H1 (cell line): ENCODE results near the gene CBARP. TPM values are rescaled to one million over a fixed set of nuclear protein-coding genes. Genes with fewer than 3 reads are reported as not detected.

Experiments used
- CTCF ChIA-PET: fragments of 300-600 bp; sonication (Branson Sonifier 250); formaldehyde crosslinking; loops from one replicate; lab custom pipeline; 2021; ENCODE audit not compliant: partially characterized antibody; lab: Charles Lee
- POLR2A ChIA-PET: fragments of 300-600 bp; sonication (Branson Sonifier 250); formaldehyde crosslinking; loops from one replicate; lab custom pipeline; 2021; ENCODE audit warnings: inconsistent platforms; ENCODE audit not compliant: partially characterized antibody; lab: Charles Lee
- DNase-seq, 2 experiments: peaks; one replicate each; pipeline versions ENCODE4 v3.0.0 to v3.0.0-alpha.2; 2010 to 2022; ENCODE audit warnings: low spot score in 2 of 2, low read depth in 1 of 2, mixed read lengths in 1 of 2
- FAIRE-seq: peaks from 2 replicates; lab custom pipeline; 2011; peaks lifted over from hg19 to GRCh38; lab: Jason Lieb, UNC
- H2AFZ ChIP-seq: 2 replicates; pipeline ENCODE4 v1.8.1; 2012; ENCODE audit warnings: low read length, inconsistent platforms
- H2AK5ac ChIP-seq: 2 replicates; pipeline ENCODE4 v1.6.1; 2013; ENCODE audit warnings: low read depth, low read length
- H2BK120ac ChIP-seq: replicated peaks from 2 replicates; pipeline ENCODE3; 2013; ENCODE audit warnings: low read depth, low read length, inconsistent platforms
- H2BK12ac ChIP-seq: 2 replicates; pipeline ENCODE4 v1.6.1; 2013; ENCODE audit warnings: low read depth, low read length
- H2BK15ac ChIP-seq: 2 replicates; pipeline ENCODE4 v1.6.1; 2013; ENCODE audit warnings: low read length
- H2BK20ac ChIP-seq: 2 replicates; pipeline ENCODE4 v1.6.1; 2013; ENCODE audit warnings: low read length
- H2BK5ac ChIP-seq: 2 replicates; pipeline ENCODE4 v1.6.1; 2013; ENCODE audit warnings: low read depth, low read length
- H3K14ac ChIP-seq: 2 replicates; pipeline ENCODE4 v1.6.1; 2013; ENCODE audit warnings: inconsistent platforms; ENCODE audit not compliant: insufficient read length
- H3K18ac ChIP-seq: 2 replicates; pipeline ENCODE4 v1.6.1; 2013; ENCODE audit warnings: low read length; ENCODE audit errors: extremely low read depth
- H3K23ac ChIP-seq: 2 replicates; pipeline ENCODE4 v1.6.1; 2013; ENCODE audit warnings: inconsistent platforms; ENCODE audit not compliant: insufficient read length
- H3K23me2 ChIP-seq: 2 replicates; pipeline ENCODE4 v1.6.1; 2013; ENCODE audit warnings: low read depth, low read length
- H3K27ac ChIP-seq: 2 replicates; pipeline ENCODE4 v1.6.1; 2011; ENCODE audit warnings: low read depth, low read length, inconsistent platforms
- H3K27me3 ChIP-seq, 4 experiments: replicated peaks in 1 of 4; 1 replicate in 1 of 4; 2 replicates in 3 of 4; pipeline versions ENCODE4 v1.6.1 to v1.8.1; 2011 to 2013; ENCODE audit warnings: low read length in 3 of 4, mild to moderate bottlenecking in 3 of 4, inconsistent platforms in 2 of 4, mixed read lengths in 2 of 4, moderate library complexity in 1 of 4; ENCODE audit not compliant: control insufficient read depth in 3 of 4, insufficient read depth in 3 of 4; ENCODE audit errors: extremely low read depth in 1 of 4
- H3K36me3 ChIP-seq, 4 experiments: 2 replicates each; pipeline versions ENCODE4 v1.6.1 to v1.8.1; 2011 to 2013; ENCODE audit warnings: mild to moderate bottlenecking in 4 of 4, low read length in 3 of 4, moderate library complexity in 2 of 4, control low read depth in 1 of 4, inconsistent platforms in 1 of 4; ENCODE audit not compliant: insufficient read depth in 4 of 4, control insufficient read depth in 2 of 4
- H3K4ac ChIP-seq: replicated peaks from 2 replicates; pipeline ENCODE3; 2013; ENCODE audit warnings: low read length, low read depth, mixed read lengths, inconsistent platforms; ENCODE audit not compliant: insufficient read length
- H3K4me1 ChIP-seq, 4 experiments: replicated peaks in 1 of 4; 1 replicate in 1 of 4; 2 replicates in 3 of 4; pipeline versions ENCODE4 v1.6.1 to v1.8.1; 2011 to 2013; ENCODE audit warnings: low read length in 3 of 4, inconsistent platforms in 2 of 4, mixed read lengths in 1 of 4; ENCODE audit not compliant: insufficient read depth in 4 of 4, control insufficient read depth in 3 of 4
- H3K4me2 ChIP-seq, 2 experiments: 2 replicates each; pipeline versions ENCODE4 v1.6.1 to v1.8.1; 2011 to 2013; ENCODE audit warnings: low read depth in 2 of 2, low read length in 2 of 2, control low read depth in 1 of 2, inconsistent platforms in 1 of 2, mild to moderate bottlenecking in 1 of 2; ENCODE audit not compliant: insufficient read depth in 1 of 2
- H3K4me3 ChIP-seq, 4 experiments: fragments of 200-600, 300-600 bp in 1 of 4; sonication (generic), shearing (Covaris generic), sonication (Bioruptor Twin) in 1 of 4; 2 replicates each; pipeline versions ENCODE4 v1.5.1 to v1.8.1; 2011 to 2016; ENCODE audit warnings: low read length in 4 of 4, low read depth in 3 of 4, control low read depth in 2 of 4, inconsistent platforms in 2 of 4, mild to moderate bottlenecking in 2 of 4, mixed read lengths in 1 of 4, moderate library complexity in 1 of 4; ENCODE audit not compliant: insufficient read depth in 2 of 4; ENCODE audit errors: extremely low read depth in 1 of 4
- H3K56ac ChIP-seq: replicated peaks from 2 replicates; pipeline ENCODE3; 2013; ENCODE audit warnings: low read depth, mild to moderate bottlenecking, mixed read lengths, low read length, inconsistent platforms; ENCODE audit not compliant: insufficient read length
- H3K79me1 ChIP-seq: 2 replicates; pipeline ENCODE4 v1.6.1; 2013; ENCODE audit warnings: low read depth, low read length, control low read depth
- H3K79me2 ChIP-seq, 2 experiments: 2 replicates each; pipeline versions ENCODE4 v1.6.1 to v1.8.1; 2012 to 2013; ENCODE audit warnings: low read length in 2 of 2, mild to moderate bottlenecking in 2 of 2, inconsistent platforms in 1 of 2; ENCODE audit not compliant: insufficient read depth in 2 of 2, control insufficient read depth in 1 of 2
- H3K9ac ChIP-seq, 4 experiments: replicated peaks in 1 of 4; 1 replicate in 1 of 4; 2 replicates in 3 of 4; pipeline versions ENCODE4 v1.6.1 to v1.8.1; 2011 to 2013; ENCODE audit warnings: low read depth in 3 of 4, low read length in 3 of 4, control low read depth in 2 of 4, mild to moderate bottlenecking in 2 of 4, moderate library complexity in 2 of 4, inconsistent platforms in 1 of 4; ENCODE audit errors: extremely low read depth in 1 of 4
- H3K9me3 ChIP-seq, 2 experiments: 2 replicates each; pipeline versions ENCODE4 v1.6.1 to v1.8.1; 2012 to 2013; ENCODE audit warnings: mild to moderate bottlenecking in 2 of 2, moderate library complexity in 2 of 2, control low read depth in 1 of 2, inconsistent platforms in 1 of 2, low read depth in 1 of 2, low read length in 1 of 2, mixed read lengths in 1 of 2; ENCODE audit not compliant: insufficient read depth in 2 of 2
- H4K20me1 ChIP-seq, 2 experiments: replicated peaks in 1 of 2; 2 replicates each; pipeline versions ENCODE3 to v1.8.1; 2011 to 2013; ENCODE audit warnings: inconsistent platforms in 2 of 2, low read length in 2 of 2, mild to moderate bottlenecking in 1 of 2; ENCODE audit not compliant: insufficient read depth in 2 of 2, control insufficient read depth in 1 of 2
- H4K5ac ChIP-seq: 2 replicates; pipeline ENCODE4 v1.6.1; 2013; ENCODE audit warnings: low read length, low read depth, mixed read lengths, inconsistent platforms; ENCODE audit not compliant: insufficient read length
- H4K8ac ChIP-seq: 2 replicates; pipeline ENCODE4 v1.8.0; 2013; ENCODE audit warnings: mild to moderate bottlenecking, moderate library complexity, low read length, inconsistent platforms; ENCODE audit not compliant: insufficient read depth; ENCODE audit errors: extremely low read depth
- H4K91ac ChIP-seq: replicated peaks from 2 replicates; pipeline ENCODE3; 2013; ENCODE audit warnings: low read length, mixed read lengths, inconsistent platforms; ENCODE audit not compliant: insufficient read length
- CTCF ChIP-seq, 3 experiments: IDR thresholded peaks; 1 replicate in 2 of 3; 2 replicates in 1 of 3; pipeline versions ENCODE4 v1.5.1 to v1.6.1; 2011; ENCODE audit warnings: low read length in 3 of 3, mild to moderate bottlenecking in 3 of 3, inconsistent platforms in 2 of 3, low read depth in 1 of 3, moderate library complexity in 1 of 3; ENCODE audit not compliant: insufficient read depth in 1 of 3; ENCODE audit errors: control extremely low read depth in 1 of 3
- JUN ChIP-seq: IDR thresholded peaks from 2 replicates; pipeline ENCODE4 v1.6.1; 2011; ENCODE audit warnings: low read depth, mild to moderate bottlenecking, improper control_type of control experiment, low read length
- NRF1 ChIP-seq: IDR thresholded peaks from 2 replicates; pipeline ENCODE4 v1.6.1; 2011; ENCODE audit warnings: mild to moderate bottlenecking, low read depth, low read length, improper control_type of control experiment
- POLR2AphosphoS5 ChIP-seq: IDR thresholded peaks from 2 replicates; pipeline ENCODE4 v1.6.1; 2011; ENCODE audit warnings: low read depth, low read length
- SUZ12 ChIP-seq: fragments of 200-600 bp; sonication (generic); IDR thresholded peaks from 2 replicates; pipeline ENCODE4 v1.6.1; 2012; ENCODE audit warnings: mild to moderate bottlenecking, inconsistent platforms, low read length, moderate library complexity, mixed read lengths
- TAF1 ChIP-seq: IDR thresholded peaks from 2 replicates; pipeline ENCODE4 v1.6.1; 2011; ENCODE audit warnings: mild to moderate bottlenecking, low read depth, low read length
- WGBS, 2 experiments: shearing (Covaris generic) in 1 of 2; methylation state at CpG; one replicate each; pipeline versions ENCODE4 v1.1.6 to v1.1.7; 2013 to 2015; ENCODE audit warnings: low lambda C conversion rate in 2 of 2, mixed read lengths in 2 of 2, inconsistent platforms in 1 of 2, low coverage in 1 of 2, missing lambda C conversion rate in 1 of 2; ENCODE audit not compliant: insufficient replicate concordance in 2 of 2, insufficient coverage in 1 of 2, insufficient read length in 1 of 2; ENCODE audit errors: extremely low coverage in 1 of 2, missing lambda C conversion rate in 1 of 2; 5-methylcytosine and 5-hydroxymethylcytosine counted together
- polyA plus RNA-seq, 7 experiments: library from polyadenylated mRNA; depleted of rRNA in 3 of 7; stranded (reverse) in 5 of 7; unstranded in 2 of 7; fragments of >200 nt in 5 of 7; fragments of 200-250 nt in 2 of 7; gene quantifications; 1 replicate in 5 of 7; 2 replicates in 1 of 7; 4 replicates in 1 of 7; pipeline versions ENCODE4 v1.2.1 to v1.2.3, GENCODE V29; 2011 to 2013; ENCODE audit warnings: missing spikeins in 2 of 7, mixed read lengths in 2 of 7
- total RNA-seq: library from RNA; stranded (reverse); fragmentation: NEBNext Ultra II Directional; extraction: Animal tissue kit (Norgen Biotek cat#: 25700); gene quantifications from 2 replicates; pipeline ENCODE4 v1.2.1, GENCODE V29; 2021
- TF ChIP-seq, protein P1 (sequence below): IDR thresholded peaks from 2 replicates; pipeline ENCODE4 v1.6.1; 2011; ENCODE audit warnings: low read length, improper control_type of control experiment

Gene CBARP
- total and polyA plus RNA-seq, 2 of the 8 experiments (the other 6 are each of a cell fraction or from before 2014, with no cell fraction given): 4.9 to 14.7 TPM

- peak overlapping the region; percentile 70 for H4K8ac ChIP-seq
- no peak overlapping the region; a peak in 1 of 7 replicates for H3K9ac ChIP-seq
- no peak overlapping the region for H2AFZ ChIP-seq
- H3K4me3 ChIP-seq: peak overlapping the region; percentile 77 to 82 (median 78); a peak in 6 of 8 replicates
- H3K79me1 ChIP-seq: peaks cover 18% of the 10 kb centered on the region
- H3K18ac ChIP-seq: no peak overlapping the region
- H3K4me1 ChIP-seq: peaks cover 0 to 18% (median 14%) of the 10 kb centered on the region in 4 experiments; a peak in 5 of 7 replicates
- H3K9me3 ChIP-seq: no peaks in the 10 kb centered on the region
- peak overlapping the region; percentile 80 to 90 for H3K4me2 ChIP-seq
- no peak overlapping the region for H2BK15ac ChIP-seq
- H4K5ac ChIP-seq: peak overlapping the region; percentile 12
- H4K20me1 ChIP-seq: peaks cover 5 to 20% of the 10 kb centered on the region in 2 experiments
- H3K36me3 ChIP-seq: peaks cover 21 to 38% (median 31%) of the 10 kb centered on the region in 4 experiments
- DNase-seq (no peak), FAIRE-seq (no peak)
- no peak overlapping the region for H3K14ac ChIP-seq
- H3K56ac ChIP-seq: no peak overlapping the region
- TF ChIP-seq CTCF (IDR thresholded peaks at IDR 0.05; ENCODE audit: control extremely low read depth in 1 of 3, insufficient read depth in 1 of 3, low read depth in 1 of 3, low read length in 3 of 3): no peak
- TF ChIP-seq TAF1: no peak
- TF ChIP-seq JUN: no peak
- no peak for TF ChIP-seq NRF1
- 0 out of 2 replicates have a peak, but pooled peaks have one; percentile 20 for TF ChIP-seq POLR2AphosphoS5
- TF ChIP-seq, protein P1, sequence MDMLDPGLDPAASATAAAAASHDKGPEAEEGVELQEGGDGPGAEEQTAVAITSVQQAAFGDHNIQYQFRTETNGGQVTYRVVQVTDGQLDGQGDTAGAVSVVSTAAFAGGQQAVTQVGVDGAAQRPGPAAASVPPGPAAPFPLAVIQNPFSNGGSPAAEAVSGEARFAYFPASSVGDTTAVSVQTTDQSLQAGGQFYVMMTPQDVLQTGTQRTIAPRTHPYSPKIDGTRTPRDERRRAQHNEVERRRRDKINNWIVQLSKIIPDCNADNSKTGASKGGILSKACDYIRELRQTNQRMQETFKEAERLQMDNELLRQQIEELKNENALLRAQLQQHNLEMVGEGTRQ: no peak
- no peak for TF ChIP-seq SUZ12
- H2BK20ac ChIP-seq: no peak overlapping the region
- H2BK5ac ChIP-seq: 0 out of 2 replicates have a peak overlapping the region, but pooled peaks have one; percentile 87
- peak overlapping the region; percentile 67; the same call in 1 of the 2 replicates for H2AK5ac ChIP-seq
- H3K27ac ChIP-seq: no peak overlapping the region
- ChIA-PET POLR2A (interaction anchor here (0.6 to 11.4 kb wide), 3 partner anchors 16 to 104 kb away, joined by 3 to 331 read pairs (median 5); partner anchors contain the start of gene CIRBP), CTCF (interaction anchor here (1.2 kb wide), 2 partner anchors 95 to 106 kb away, joined by 4 read pairs; no protein-coding TSS in a partner anchor)
- peak overlapping the region; percentile 39; the same call in 1 of the 2 replicates for H2BK12ac ChIP-seq
- no peak overlapping the region for H3K4ac ChIP-seq
- peaks cover 0 to 18% of the 10 kb centered on the region in 2 experiments; a peak in 1 of 4 replicates for H3K79me2 ChIP-seq
- H3K23me2 ChIP-seq: peaks cover 10% of the 10 kb centered on the region; the same call in 1 of the 2 replicates
- 82% methylated on average over 10 of the region's 10 CpGs; no CpG with 5 or more reads in 1 of the 2 experiments for WGBS, 2 experiments
- H4K91ac ChIP-seq: no peak overlapping the region
- H2BK120ac ChIP-seq: no peak overlapping the region
- H3K23ac ChIP-seq: no peak overlapping the region
- H3K27me3 ChIP-seq: no peaks in the 10 kb centered on the region
These were observed 38.8 kb upstream of the CBARP start for GRCh38 chr19:1276628-1277022.
